Measurements from ENCODE around the gene UBE2V1.

DNA sequence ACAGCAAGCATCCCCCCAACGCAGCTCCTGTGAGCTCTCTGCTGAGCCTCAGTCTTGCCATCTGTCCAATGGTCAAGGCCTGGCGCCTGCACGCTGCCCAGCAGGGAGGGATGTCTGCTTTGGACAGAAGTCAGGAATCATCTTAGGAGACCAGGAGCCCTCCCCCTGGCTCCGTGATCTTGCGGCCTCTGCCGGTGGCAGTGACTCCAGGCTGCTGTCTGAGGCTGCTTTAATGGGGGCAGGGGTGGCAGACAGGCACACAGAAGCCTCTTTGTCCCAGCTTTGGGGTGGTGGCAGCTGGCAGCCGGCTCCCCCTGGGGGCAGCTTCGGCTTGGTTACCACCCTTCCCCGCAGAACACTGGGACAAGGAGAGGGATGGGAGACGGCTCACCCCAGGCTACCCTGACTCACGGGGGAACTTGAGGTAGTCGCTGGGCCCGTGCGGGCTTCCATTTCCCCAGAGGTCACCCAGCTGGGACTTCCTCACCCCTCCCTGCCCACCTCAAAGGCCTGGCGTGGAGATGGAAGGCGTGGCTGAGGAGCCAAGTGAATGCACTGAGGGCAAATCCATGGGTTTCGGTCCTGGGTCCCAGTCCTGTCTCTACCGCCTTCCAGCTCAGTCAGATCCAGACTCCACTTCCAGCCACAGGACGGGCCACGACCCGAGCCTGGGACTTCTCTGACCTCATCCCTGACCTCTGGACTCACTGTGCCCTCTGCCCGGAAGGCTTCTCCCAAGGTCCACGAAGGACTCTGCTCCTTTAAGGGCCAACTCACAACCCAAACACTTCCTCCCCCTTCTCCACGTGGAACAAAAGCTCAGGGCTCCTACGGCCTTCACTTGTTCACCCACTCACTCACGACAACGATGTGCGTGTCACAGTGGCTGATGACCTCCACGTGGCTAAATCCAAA lies 25.8 kb upstream of the UBE2V1 start:
- TF ChIP-seq CTCF (IDR thresholded peaks at IDR 0.05; ENCODE audit: poor library complexity) (no peak), EZH2 (IDR thresholded peaks at IDR 0.05; ENCODE audit: borderline replicate concordance) (no peak), EZH2phosphoT487 (IDR thresholded peaks at IDR 0.05; ENCODE audit: low read depth, severe bottlenecking, unreplicated experiment) (no peak)
